GM18519 (cell line): Measurements from ENCODE around the gene VTN.

Experiments used
- ATAC-seq: cut with Tn5 transposase; IDR thresholded peaks from one replicate; pipeline ENCODE4 v1.9.1; 2021; ENCODE audit warnings: mild to moderate bottlenecking, moderate library complexity; ENCODE audit not compliant: unreplicated experiment, low FRiP score

The VTN gene, protein sequence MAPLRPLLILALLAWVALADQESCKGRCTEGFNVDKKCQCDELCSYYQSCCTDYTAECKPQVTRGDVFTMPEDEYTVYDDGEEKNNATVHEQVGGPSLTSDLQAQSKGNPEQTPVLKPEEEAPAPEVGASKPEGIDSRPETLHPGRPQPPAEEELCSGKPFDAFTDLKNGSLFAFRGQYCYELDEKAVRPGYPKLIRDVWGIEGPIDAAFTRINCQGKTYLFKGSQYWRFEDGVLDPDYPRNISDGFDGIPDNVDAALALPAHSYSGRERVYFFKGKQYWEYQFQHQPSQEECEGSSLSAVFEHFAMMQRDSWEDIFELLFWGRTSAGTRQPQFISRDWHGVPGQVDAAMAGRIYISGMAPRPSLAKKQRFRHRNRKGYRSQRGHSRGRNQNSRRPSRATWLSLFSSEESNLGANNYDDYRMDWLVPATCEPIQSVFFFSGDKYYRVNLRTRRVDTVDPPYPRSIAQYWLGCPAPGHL

GRCh38 chr17:28370035-28370743 is at the start of gene VTN:
Gene VTN, minus strand, starts transcription at chr17:28370307. Its CDS starts 104 bp downstream, at chr17:28370203.
- no peak for ATAC-seq

GRCh38 chr17:28416703-28417311 is 46.7 kb upstream of the VTN start:
- no peak for ATAC-seq

- no peak for ATAC-seq
These were observed 45.8 kb upstream of the VTN start for GRCh38 chr17:28415886-28416285.

GRCh38 chr17:28413804-28414203 is 43.7 kb upstream of the VTN start:
- ATAC-seq, result no peak

DNA sequence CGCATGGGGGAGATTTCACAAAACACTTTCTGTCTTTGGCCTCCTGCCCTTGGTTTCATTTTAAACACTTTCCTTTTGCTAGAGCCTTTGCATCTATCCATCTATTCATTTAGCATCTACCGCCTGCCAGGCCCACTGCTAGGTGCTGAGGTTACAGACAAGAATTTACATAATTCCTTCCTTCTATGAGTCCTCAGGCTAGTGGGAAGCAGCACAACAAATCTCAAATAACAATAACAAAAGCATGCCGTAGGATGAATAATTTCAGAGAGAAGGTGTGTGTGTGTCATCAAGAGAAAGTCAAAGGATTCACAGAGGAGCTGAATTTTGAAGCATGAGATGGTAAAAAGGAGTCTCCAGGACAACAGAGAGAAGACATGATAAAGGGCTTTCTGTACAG is 42.0 kb upstream of the VTN start:
- ATAC-seq, result no peak

DNA sequence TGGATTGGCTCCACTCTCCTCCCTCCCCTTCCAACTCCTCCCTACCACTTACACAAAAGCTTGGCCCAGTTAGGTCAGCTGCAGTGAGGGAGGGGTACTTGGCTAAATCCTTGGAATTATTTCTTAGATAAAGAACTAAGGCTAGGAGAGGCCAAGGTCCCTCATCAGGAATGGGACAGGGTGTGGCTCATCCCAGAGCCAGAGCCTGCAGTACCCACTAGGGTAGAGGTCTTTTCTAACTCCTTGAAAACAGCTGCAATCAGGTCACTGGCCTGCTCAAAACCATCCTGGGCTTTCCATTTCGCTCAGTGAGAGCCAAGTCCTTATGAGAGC is 37.8 kb upstream of the VTN start:
- ATAC-seq, result no peak

DNA sequence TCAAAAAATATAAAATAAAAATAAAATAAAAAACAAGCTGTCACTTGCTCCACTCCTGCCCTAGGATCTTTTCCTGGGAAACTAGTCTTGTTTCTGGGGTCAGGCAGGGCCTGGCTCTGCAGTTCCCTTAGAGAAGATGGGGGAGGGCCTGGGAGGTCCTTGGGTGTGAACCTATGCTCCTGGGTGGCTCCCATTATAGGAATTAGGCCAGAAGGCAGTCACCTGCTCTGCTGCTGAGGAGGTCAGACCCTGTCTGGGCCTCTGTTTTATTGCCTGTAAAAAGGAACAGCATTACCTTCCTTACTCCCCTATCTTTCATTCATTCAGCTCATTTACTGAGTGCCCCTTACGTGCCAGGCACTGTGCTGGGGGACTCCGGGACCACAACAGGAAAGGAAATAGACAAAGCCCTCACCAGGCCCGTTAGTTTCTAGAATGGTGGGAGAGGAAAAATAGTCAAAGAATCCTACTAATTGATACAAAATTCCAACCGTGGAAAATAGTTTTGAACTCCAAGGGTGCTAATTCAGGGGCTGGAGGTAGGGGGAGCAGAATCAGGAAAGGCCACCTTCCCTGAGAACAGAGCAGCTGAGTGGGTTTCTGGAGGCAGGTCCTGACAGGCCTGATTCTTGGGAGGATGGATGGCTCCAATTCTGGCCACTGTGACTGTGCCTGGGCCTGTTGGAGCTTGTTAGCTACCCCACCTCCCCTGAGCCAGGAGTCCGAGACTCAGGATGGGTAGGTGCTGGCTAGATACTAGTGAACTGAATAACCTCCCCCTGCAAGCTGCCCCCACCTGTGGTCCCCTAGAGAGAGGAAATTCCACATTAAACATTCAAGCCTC is 37.2 kb upstream of the VTN start:
- no peak for ATAC-seq

DNA sequence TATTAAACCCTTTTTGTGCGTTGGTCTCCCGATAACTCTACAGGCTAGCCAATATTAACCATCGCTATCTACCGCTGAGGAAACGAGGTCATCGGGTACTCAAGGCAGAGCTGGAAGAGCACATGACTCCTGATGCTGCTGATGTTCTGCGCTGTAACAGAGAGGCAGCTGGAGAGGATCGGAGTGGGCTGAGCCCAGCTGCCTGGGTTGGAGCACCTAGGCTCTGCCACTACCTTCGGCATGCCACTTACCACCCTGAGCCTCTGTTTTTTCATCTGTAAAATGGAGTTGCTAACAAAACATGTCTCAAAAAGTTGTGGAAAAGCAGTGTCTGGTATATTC is 36.3 kb upstream of the VTN start:
- ATAC-seq, result no peak

- ATAC-seq, result no peak
These were observed 35.7 kb upstream of the VTN start, which contains the start of gene SLC46A1 for GRCh38 chr17:28405632-28406472. Gene SLC46A1, minus strand, starts transcription at chr17:28406212. Its CDS starts 98 bp downstream, at chr17:28406114.

DNA sequence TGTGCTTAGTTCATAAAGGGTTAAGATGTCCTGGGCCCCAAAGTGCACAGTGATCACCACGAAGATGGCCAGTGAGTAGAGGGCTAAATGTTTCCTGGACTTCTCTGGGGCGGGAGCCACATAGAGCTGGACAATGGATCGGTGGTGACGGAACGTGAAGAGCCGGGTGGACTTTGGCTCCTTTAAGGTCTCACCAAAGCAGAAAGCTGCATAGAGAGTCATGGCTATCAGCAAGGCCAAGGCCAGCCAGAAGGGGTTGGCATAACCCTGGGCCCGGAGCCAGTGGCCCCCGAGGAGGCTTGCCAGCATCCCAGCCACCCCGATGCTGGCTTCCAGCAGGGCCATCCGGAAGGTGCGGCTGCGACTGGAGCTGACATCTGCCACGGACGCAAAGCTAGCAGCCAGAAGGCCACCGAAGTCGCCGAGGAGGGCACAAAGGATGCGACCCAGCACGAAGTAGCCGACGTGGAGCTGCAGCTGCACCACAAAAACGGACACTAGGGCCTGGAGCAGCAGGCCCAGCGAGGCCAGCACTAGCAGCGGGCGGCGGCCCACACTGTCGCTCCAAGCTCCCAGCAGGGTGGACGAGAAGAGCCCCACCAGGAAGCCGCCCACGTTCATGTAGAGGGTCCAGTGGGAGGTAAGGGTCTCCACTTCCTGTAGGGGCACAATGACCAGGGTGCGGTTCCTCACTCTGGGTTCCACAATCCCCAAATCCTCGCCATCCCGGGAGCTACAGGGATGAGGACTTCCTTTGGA is 34.9 kb upstream of the VTN start:
- no peak for ATAC-seq

GRCh38 chr17:28404461-28404811 is 34.3 kb upstream of the VTN start:
- ATAC-seq, result no peak

DNA sequence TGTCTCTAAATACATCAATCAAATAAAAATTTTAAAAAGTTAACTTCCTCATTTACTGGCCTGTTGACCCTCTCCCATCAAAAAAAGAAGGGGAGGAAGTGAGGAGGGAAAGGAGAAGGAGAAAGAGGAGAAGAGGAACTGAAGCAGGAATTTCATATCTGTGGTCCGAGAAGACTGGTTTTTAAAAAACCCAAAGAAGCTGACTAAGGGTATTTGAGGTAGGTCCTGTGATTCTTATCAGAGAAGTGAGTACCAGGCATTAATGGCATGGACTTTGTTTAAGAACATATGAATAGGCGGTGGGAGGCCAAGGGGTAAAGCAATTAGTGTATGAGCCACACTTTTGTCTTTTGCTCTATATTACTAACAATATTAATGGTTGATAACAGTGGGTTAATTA is 33.9 kb upstream of the VTN start:
- ATAC-seq, result no peak

DNA sequence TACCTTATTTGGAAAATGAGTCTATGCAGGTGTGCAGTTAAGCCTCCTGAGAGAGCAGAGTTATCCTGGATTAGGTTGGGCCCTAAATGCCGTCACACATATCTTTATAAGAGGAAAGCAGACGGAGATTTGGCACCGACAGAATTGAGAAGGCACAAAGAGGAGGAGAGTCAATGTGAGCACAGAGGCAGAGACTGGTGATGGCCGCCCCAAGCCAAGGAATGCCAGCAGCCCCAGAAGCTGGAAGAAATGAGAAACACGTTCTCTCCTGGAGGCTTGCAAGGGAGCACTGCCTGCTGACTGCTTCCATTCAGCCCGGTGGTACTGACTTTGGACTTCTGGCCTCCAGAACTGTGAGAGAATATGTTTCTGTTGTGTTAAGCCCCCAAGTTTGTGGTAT is 32.7 kb upstream of the VTN start:
- no peak for ATAC-seq

GRCh38 chr17:28402224-28402630 is 32.1 kb upstream of the VTN start:
- no peak for ATAC-seq

DNA sequence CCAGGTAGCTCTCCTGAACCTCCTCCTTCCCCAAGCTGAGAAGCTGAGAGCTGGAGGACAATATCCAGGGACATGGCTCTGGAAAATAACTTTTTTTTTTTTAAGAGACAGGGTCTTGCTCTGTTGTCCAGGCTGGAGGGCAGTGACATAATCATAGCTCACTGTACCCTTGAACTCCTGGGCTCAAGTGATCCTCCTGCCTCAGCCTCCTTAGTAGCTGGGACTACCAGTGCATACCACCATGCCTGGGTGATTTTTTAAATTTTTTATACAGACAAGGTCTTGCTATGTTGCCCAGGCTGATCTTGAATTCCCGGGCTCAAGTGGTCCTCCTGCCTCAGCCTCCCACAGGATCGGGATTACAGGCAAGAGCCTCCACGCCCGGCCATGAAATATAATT is 29.7 kb upstream of the VTN start:
- no peak for ATAC-seq

DNA sequence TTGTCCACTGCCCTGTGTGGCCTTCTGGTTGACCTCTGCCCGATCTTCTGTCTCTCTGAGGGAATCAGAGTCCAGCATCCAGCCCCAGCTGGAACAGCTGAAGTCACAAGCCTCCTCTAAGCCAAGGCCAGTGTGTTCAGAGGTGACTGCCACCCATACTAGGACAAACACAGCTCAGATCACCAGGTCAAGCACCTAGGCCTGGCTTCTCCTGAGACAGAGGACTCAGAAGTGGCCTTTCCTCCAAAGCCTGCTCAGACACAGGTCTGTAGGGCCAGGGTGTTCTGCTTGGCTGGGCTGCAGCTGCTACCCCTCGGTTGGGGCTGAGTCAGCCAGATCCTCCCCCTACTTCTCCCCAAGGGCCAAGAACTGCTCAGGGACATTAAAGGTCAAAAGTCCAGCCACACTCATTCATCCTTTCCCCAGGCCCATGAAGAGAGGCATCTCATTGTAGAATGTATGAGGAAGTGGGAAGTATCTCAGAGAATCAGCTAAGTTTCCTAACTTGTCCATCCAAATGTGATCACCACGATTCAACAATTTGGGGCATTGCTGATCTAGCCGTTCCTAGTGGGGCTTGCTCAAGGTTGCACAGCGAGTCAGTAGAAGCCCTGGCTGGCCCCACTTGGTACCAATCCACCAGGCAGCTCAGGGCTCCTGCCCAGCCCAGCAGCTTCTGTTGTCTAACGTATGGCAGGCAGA is 28.3 kb upstream of the VTN start:
- ATAC-seq, result no peak

DNA sequence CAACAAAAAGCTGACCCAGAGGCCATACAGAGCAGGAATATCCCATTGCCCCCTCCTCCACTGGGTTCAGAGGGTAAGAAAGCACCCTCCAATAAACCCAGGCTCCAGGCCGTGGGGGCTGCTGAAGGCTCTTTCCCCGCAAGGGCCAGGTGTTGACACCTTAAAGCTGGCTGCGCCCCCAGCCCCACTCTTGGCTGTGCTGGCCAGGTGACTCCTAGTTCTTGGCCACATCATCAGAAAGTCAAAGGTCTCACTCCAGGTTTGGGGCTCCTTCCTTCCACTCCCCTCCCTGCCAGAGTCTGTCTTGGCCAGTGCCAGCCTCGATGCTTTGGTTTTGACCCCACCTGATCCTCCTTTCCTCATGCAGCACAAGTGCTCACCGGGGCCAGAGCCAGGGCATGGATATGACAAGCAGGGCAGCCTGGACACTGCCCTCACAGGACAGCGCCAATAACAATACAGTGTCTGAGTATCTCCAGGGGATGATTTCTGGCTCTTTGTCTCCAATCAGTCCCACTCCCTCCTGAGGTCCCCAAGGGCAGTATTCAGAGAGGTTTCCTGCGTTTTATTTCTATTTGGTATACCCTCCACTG is 27.7 kb upstream of the VTN start:
- ATAC-seq, result no peak

GRCh38 chr17:28397275-28397674 is 27.2 kb upstream of the VTN start:
- no peak for ATAC-seq
